COR-L47 (cell line): Measurements from ENCODE around the gene FLII.

Experiments used
- DNase-seq: peaks from one replicate; lab custom pipeline; 2025; lab: John Stamatoyannopoulos, UW

FLII gene

GRCh38 chr17:18245038-18245776, 13.3 kb downstream of the FLII start:
- no peak for DNase-seq

- no peak for DNase-seq
These were observed 17.2 kb downstream of the FLII start for GRCh38 chr17:18241229-18241871.

- DNase-seq = no peak
These were observed 18.1 kb downstream of the FLII start for GRCh38 chr17:18240449-18240848.

GRCh38 chr17:18238299-18238698, 20.2 kb downstream of the FLII start:
- DNase-seq = no peak

- DNase-seq = no peak
These were observed 21.1 kb downstream of the FLII start for GRCh38 chr17:18237461-18237860.

GRCh38 chr17:18236494-18236893, 22.0 kb downstream of the FLII start:
- DNase-seq = no peak

- no peak for DNase-seq
These were observed 22.7 kb downstream of the FLII start for GRCh38 chr17:18235743-18236256.

- no peak for DNase-seq
These were observed 23.6 kb downstream of the FLII start for GRCh38 chr17:18234853-18235380.

GRCh38 chr17:18233803-18234518, 24.6 kb downstream of the FLII start:
- DNase-seq = no peak

GRCh38 chr17:18231164-18231563, 27.4 kb downstream of the FLII start:
- no peak for DNase-seq

- DNase-seq = no peak
These were observed 28.0 kb downstream of the FLII start for GRCh38 chr17:18230288-18231141.

- no peak for DNase-seq
These were observed 28.8 kb downstream of the FLII start for GRCh38 chr17:18229771-18230170.

- no peak for DNase-seq
These were observed 29.3 kb downstream of the FLII start for GRCh38 chr17:18229254-18229653.

GRCh38 chr17:18228176-18228682, 30.3 kb downstream of the FLII start:
- no peak for DNase-seq

GRCh38 chr17:18227635-18228034, 30.9 kb downstream of the FLII start:
- no peak for DNase-seq

GRCh38 chr17:18226284-18226945, 32.1 kb downstream of the FLII start:
- no peak for DNase-seq

GRCh38 chr17:18225642-18226283, 32.8 kb downstream of the FLII start:
- no peak for DNase-seq

- peak; percentile 81 for DNase-seq
These were observed 33.4 kb downstream of the FLII start, which contains the start of gene LLGL1 for GRCh38 chr17:18225121-18225641. LLGL1 (plus strand) TSS chr17:18225635; CDS start chr17:18225683, 48 bp downstream.

- DNase-seq = no peak
These were observed 34.0 kb downstream of the FLII start for GRCh38 chr17:18224387-18225120.
